Ishikawa (cell line): ENCODE measurements around the gene FCN2.

ENCODE experiments used
- CEBPB ChIP-seq: IDR thresholded peaks from 2 replicates; pipeline ENCODE4 v1.6.1; 2012
- CREB1 ChIP-seq: IDR thresholded peaks from 2 replicates; pipeline ENCODE4 v1.6.1; 2012; ENCODE audit warnings: low read depth
- EGR1 ChIP-seq: IDR thresholded peaks from 2 replicates; pipeline ENCODE4 v1.6.1; 2012
- EP300 ChIP-seq: IDR thresholded peaks from 2 replicates; pipeline ENCODE4 v1.6.1; 2012; ENCODE audit warnings: borderline replicate concordance
- FOXM1 ChIP-seq: IDR thresholded peaks from 2 replicates; pipeline ENCODE4 v1.6.1; 2012; ENCODE audit warnings: low read depth, borderline replicate concordance
- RAD21 ChIP-seq: IDR thresholded peaks from 2 replicates; pipeline ENCODE4 v1.6.1; 2012; ENCODE audit warnings: low read depth
- TAF1 ChIP-seq: IDR thresholded peaks from 2 replicates; pipeline ENCODE4 v1.6.1; 2012; ENCODE audit warnings: low read depth, mild to moderate bottlenecking
- TCF12 ChIP-seq: IDR thresholded peaks from 2 replicates; pipeline ENCODE4 v1.6.1; 2012; ENCODE audit warnings: low read depth
- TEAD4 ChIP-seq: IDR thresholded peaks from 2 replicates; pipeline ENCODE4 v1.6.1; 2012
- YY1 ChIP-seq: IDR thresholded peaks from 2 replicates; pipeline ENCODE4 v1.6.1; 2012; ENCODE audit warnings: low read depth
- ZBTB7A ChIP-seq: IDR thresholded peaks from 2 replicates; pipeline ENCODE4 v1.6.1; 2012; ENCODE audit warnings: low read depth
- TF ChIP-seq, protein P1 (sequence below): IDR thresholded peaks from 2 replicates; pipeline ENCODE4 v1.6.1; 2012; ENCODE audit warnings: low read depth, mild to moderate bottlenecking
- TF ChIP-seq, protein P2 (sequence below): IDR thresholded peaks from 2 replicates; pipeline ENCODE4 v1.6.1; 2012

DNA sequence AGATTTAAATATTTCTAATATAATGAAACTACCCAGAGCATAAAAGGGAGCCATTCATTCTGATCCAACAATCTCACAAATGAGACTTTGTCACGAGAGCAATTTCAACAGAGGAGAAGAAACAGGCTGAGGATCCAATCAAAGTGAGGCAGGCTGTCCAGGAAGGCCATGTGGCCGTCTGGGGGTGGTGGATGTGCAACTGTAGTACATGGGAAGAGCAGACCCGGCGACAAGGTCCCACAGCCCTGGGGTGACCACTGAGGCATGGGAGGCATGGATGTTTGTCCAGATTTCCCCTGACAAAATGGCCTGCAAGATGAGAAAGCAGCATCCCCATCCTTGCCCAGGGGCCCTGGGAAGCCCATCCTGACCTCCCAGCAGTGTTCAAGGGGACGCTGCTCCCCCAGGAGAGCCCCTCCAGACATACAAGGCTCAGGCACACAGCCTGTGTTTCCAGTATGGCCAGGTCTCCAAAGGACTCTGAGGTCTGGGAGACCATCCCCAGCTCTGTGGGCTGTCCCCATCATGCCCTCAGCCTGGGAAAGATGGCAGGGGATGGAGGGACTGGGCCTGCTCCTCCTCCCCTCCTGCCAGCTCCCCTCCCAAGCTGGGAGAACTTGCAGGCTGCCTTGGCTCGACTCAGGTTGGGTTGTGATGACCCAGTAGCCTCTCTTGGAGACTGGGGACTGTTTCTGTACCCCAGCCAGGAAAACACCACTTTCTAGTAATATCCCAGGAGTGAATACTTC, 27.5 kb upstream of the FCN2 start:
- TF ChIP-seq, protein P1, sequence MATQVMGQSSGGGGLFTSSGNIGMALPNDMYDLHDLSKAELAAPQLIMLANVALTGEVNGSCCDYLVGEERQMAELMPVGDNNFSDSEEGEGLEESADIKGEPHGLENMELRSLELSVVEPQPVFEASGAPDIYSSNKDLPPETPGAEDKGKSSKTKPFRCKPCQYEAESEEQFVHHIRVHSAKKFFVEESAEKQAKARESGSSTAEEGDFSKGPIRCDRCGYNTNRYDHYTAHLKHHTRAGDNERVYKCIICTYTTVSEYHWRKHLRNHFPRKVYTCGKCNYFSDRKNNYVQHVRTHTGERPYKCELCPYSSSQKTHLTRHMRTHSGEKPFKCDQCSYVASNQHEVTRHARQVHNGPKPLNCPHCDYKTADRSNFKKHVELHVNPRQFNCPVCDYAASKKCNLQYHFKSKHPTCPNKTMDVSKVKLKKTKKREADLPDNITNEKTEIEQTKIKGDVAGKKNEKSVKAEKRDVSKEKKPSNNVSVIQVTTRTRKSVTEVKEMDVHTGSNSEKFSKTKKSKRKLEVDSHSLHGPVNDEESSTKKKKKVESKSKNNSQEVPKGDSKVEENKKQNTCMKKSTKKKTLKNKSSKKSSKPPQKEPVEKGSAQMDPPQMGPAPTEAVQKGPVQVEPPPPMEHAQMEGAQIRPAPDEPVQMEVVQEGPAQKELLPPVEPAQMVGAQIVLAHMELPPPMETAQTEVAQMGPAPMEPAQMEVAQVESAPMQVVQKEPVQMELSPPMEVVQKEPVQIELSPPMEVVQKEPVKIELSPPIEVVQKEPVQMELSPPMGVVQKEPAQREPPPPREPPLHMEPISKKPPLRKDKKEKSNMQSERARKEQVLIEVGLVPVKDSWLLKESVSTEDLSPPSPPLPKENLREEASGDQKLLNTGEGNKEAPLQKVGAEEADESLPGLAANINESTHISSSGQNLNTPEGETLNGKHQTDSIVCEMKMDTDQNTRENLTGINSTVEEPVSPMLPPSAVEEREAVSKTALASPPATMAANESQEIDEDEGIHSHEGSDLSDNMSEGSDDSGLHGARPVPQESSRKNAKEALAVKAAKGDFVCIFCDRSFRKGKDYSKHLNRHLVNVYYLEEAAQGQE: no peak
- no peak for TF ChIP-seq ZBTB7A
- TF ChIP-seq TAF1: no peak
- TF ChIP-seq EP300: no peak
- TF ChIP-seq FOXM1: no peak
- no peak for TF ChIP-seq YY1
- TF ChIP-seq CEBPB: no peak
- TF ChIP-seq TEAD4: no peak
- TF ChIP-seq, protein P2, sequence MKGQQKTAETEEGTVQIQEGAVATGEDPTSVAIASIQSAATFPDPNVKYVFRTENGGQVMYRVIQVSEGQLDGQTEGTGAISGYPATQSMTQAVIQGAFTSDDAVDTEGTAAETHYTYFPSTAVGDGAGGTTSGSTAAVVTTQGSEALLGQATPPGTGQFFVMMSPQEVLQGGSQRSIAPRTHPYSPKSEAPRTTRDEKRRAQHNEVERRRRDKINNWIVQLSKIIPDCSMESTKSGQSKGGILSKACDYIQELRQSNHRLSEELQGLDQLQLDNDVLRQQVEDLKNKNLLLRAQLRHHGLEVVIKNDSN: no peak
- no peak for TF ChIP-seq RAD21
- no peak for TF ChIP-seq CREB1
- no peak for TF ChIP-seq EGR1
- TF ChIP-seq TCF12: no peak
